Tibial nerve (tissue), 4 donors: ENCODE measurements around the gene TRIP12.
"Not testable (repeated sequence)": the region's sequence is repeated elsewhere in the genome, so short reads cannot be mapped to it uniquely, and the experiment has no call there.

Experiments
- EP300 ChIP-seq, 2 donors: sonication (generic); formaldehyde crosslinking; IDR thresholded peaks; one replicate each; pipeline ENCODE4 v1.6.1; 2017; ENCODE audit warnings: antibody characterized with exemption in 2 of 2, mild to moderate bottlenecking in 1 of 2
- POLR2A ChIP-seq, 2 donors: fragments of 450-650 bp; IDR thresholded peaks; one replicate each; pipeline ENCODE4 v1.6.1; 2017; ENCODE audit warnings: antibody characterized with exemption in 2 of 2, mild to moderate bottlenecking in 2 of 2, moderate library complexity in 2 of 2
- TF ChIP-seq, protein P1 (sequence below), 5 experiments: fragments of 200-600 bp in 3 of 5; fragments of 450-650 bp in 2 of 5; sonication (generic) in 3 of 5; IDR thresholded peaks; one replicate each; pipeline ENCODE4 v1.5.1; 2016 to 2019; ENCODE audit warnings: antibody characterized with exemption in 5 of 5, mild to moderate bottlenecking in 3 of 5, moderate library complexity in 2 of 5

- TF ChIP-seq, protein P1, sequence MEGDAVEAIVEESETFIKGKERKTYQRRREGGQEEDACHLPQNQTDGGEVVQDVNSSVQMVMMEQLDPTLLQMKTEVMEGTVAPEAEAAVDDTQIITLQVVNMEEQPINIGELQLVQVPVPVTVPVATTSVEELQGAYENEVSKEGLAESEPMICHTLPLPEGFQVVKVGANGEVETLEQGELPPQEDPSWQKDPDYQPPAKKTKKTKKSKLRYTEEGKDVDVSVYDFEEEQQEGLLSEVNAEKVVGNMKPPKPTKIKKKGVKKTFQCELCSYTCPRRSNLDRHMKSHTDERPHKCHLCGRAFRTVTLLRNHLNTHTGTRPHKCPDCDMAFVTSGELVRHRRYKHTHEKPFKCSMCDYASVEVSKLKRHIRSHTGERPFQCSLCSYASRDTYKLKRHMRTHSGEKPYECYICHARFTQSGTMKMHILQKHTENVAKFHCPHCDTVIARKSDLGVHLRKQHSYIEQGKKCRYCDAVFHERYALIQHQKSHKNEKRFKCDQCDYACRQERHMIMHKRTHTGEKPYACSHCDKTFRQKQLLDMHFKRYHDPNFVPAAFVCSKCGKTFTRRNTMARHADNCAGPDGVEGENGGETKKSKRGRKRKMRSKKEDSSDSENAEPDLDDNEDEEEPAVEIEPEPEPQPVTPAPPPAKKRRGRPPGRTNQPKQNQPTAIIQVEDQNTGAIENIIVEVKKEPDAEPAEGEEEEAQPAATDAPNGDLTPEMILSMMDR (IDR thresholded peaks at IDR 0.05), result not testable (repeated sequence)
- TF ChIP-seq POLR2A, EP300 (IDR thresholded peaks at IDR 0.05): not testable (repeated sequence)
Measured at GRCh38 chr2:229924541-229924940, 2.7 kb upstream of the TRIP12 start.
